ENCODE results near the gene CENPI.
"Not testable (repeated sequence)": the region's sequence is repeated elsewhere in the genome, so short reads cannot be mapped to it uniquely, and the experiment has no call there.

CENPI gene

GRCh38 chrX:101097546-101098453 is at the start of gene CENPI:
Gene CENPI (plus strand): TSS chrX:101098204. CDS start chrX:101101071, 2,867 bp downstream.
- peak; percentile 85 for DNase-seq (ENCODE audit: low read depth)

GRCh38 chrX:101051153-101051548 is 46.9 kb upstream of the CENPI start:
- no peak for DNase-seq (ENCODE audit: low read depth)

- DNase-seq (ENCODE audit: low read depth), result peak; percentile 65
Observed at GRCh38 chrX:101051549-101052302, 46.3 kb upstream of the CENPI start, which contains the start of gene TRMT2B. Gene TRMT2B (minus strand): TSS chrX:101052111. CDS start chrX:101042289, 9,822 bp downstream.

GRCh38 chrX:101056551-101056950 is 41.5 kb upstream of the CENPI start:
- DNase-seq (ENCODE audit: low read depth), result not testable (repeated sequence)

GRCh38 chrX:101057093-101057714 is 40.8 kb upstream of the CENPI start:
- DNase-seq (ENCODE audit: low read depth), result no peak

GRCh38 chrX:101062176-101062575 is 35.8 kb upstream of the CENPI start:
- no peak for DNase-seq (ENCODE audit: low read depth)

GRCh38 chrX:101071582-101071981 is 26.4 kb upstream of the CENPI start:
- DNase-seq (ENCODE audit: low read depth), result no peak

- DNase-seq (ENCODE audit: low read depth), result no peak
Observed at GRCh38 chrX:101078716-101079598, 19.0 kb upstream of the CENPI start, which contains the start of gene TMEM35A. Gene TMEM35A (plus strand): TSS chrX:101078879. CDS start chrX:101079003, 124 bp downstream.

- no peak for DNase-seq (ENCODE audit: low read depth)
Observed at GRCh38 chrX:101079736-101080270, 18.2 kb upstream of the CENPI start.

GRCh38 chrX:101080326-101081124 is 17.5 kb upstream of the CENPI start:
- DNase-seq (ENCODE audit: low read depth), result no peak

GRCh38 chrX:101081231-101081630 is 16.8 kb upstream of the CENPI start:
- DNase-seq (ENCODE audit: low read depth), result no peak

GRCh38 chrX:101091817-101092216 is 6.2 kb upstream of the CENPI start:
- DNase-seq (ENCODE audit: low read depth), result no peak

- DNase-seq (ENCODE audit: low read depth), result no peak
Observed at GRCh38 chrX:101108284-101108683, 10.3 kb downstream of the CENPI start.

GRCh38 chrX:101117701-101118100 is 19.7 kb downstream of the CENPI start:
- DNase-seq (ENCODE audit: low read depth), result no peak

GRCh38 chrX:101136235-101136634 is 38.2 kb downstream of the CENPI start:
- no peak for DNase-seq (ENCODE audit: low read depth)

All from T-helper 22 cell (primary cell).